GM19193 (cell line): ENCODE data around the gene SPAG6.

ENCODE experiments used
- POLR2A ChIP-seq: IDR thresholded peaks from 4 replicates; pipeline ENCODE4 v1.6.1; 2011; ENCODE audit not compliant: insufficient read depth, insufficient read length; ENCODE audit errors: extremely low read depth

The SPAG6 gene

GRCh38 chr10:22370320-22370719, 25.0 kb downstream of the SPAG6 start:
- no peak for TF ChIP-seq POLR2A

- TF ChIP-seq POLR2A = no peak
Measured at GRCh38 chr10:22372298-22372697, 27.0 kb downstream of the SPAG6 start.

- no peak for TF ChIP-seq POLR2A
Measured at GRCh38 chr10:22372917-22373316, 27.6 kb downstream of the SPAG6 start.

- no peak for TF ChIP-seq POLR2A
Measured at GRCh38 chr10:22374489-22375126, 29.3 kb downstream of the SPAG6 start.

GRCh38 chr10:22379059-22379458, 33.8 kb downstream of the SPAG6 start:
- no peak for TF ChIP-seq POLR2A

- no peak for TF ChIP-seq POLR2A
Measured at GRCh38 chr10:22381262-22381661, 36.0 kb downstream of the SPAG6 start.

- TF ChIP-seq POLR2A = no peak
Measured at GRCh38 chr10:22386503-22386902, 41.2 kb downstream of the SPAG6 start.

- TF ChIP-seq POLR2A = no peak
Measured at GRCh38 chr10:22389856-22390589, 44.7 kb downstream of the SPAG6 start.

- no peak for TF ChIP-seq POLR2A
Measured at GRCh38 chr10:22391600-22391999, 46.3 kb downstream of the SPAG6 start.

- no peak for TF ChIP-seq POLR2A
Measured at GRCh38 chr10:22410394-22410793, 65.1 kb downstream of the SPAG6 start.

- no peak for TF ChIP-seq POLR2A
Measured at GRCh38 chr10:22410846-22411245, 65.5 kb downstream of the SPAG6 start.

- TF ChIP-seq POLR2A = no peak
Measured at GRCh38 chr10:22414146-22414545, 68.8 kb downstream of the SPAG6 start.

- no peak for TF ChIP-seq POLR2A
Measured at GRCh38 chr10:22415072-22415471, 69.8 kb downstream of the SPAG6 start.

- no peak for TF ChIP-seq POLR2A
Measured at GRCh38 chr10:22417736-22418268, 72.5 kb downstream of the SPAG6 start.

GRCh38 chr10:22420787-22421517, 75.7 kb downstream of the SPAG6 start:
- TF ChIP-seq POLR2A = no peak

- no peak for TF ChIP-seq POLR2A
Measured at GRCh38 chr10:22426653-22427052, 81.4 kb downstream of the SPAG6 start.

GRCh38 chr10:22427101-22427500, 81.8 kb downstream of the SPAG6 start:
- no peak for TF ChIP-seq POLR2A
